GM23338 (cell line): ENCODE data around the gene GPR153. TPM values are rescaled to one million over a fixed set of nuclear protein-coding genes. Genes with fewer than 3 reads are reported as not detected.

Experiments used
- polyA plus RNA-seq: library from polyadenylated mRNA; unstranded; fragments of >200 nt; fragmentation: Nextera tagmentation; extraction: Ambion mirVana; gene quantifications from 2 replicates; pipeline ENCODE4 v1.2.1, GENCODE V29; 2016
- total RNA-seq: library from RNA; depleted of rRNA; stranded (reverse); fragments of >200 nt; shearing (Covaris generic); gene quantifications from 2 replicates; pipeline ENCODE4 v1.2.3, GENCODE V29; 2014; rRNA removed

The GPR153 gene
- total and polyA plus RNA-seq, 2 experiments from 2014 or later = 1.3 to 9.0 TPM

Other genes starting within 250 kb of the GPR153 start
- gene KCNAB2, start 215.2 kb downstream of the GPR153 start, total RNA-seq = 3.7 and 5.1 TPM in 2 replicates
- 2.1 and 3.0 TPM in 2 replicates for gene KCNAB2, start 215.2 kb downstream of the GPR153 start, polyA plus RNA-seq
- gene CHD5, start 80.8 kb downstream of the GPR153 start, total RNA-seq = 1.0 and 1.4 TPM in 2 replicates
- 0.32 and 0.45 TPM in 2 replicates for gene CHD5, start 80.8 kb downstream of the GPR153 start, polyA plus RNA-seq
- gene RPL22, start 61.5 kb downstream of the GPR153 start, total RNA-seq = 145 and 149 TPM in 2 replicates
- gene RPL22, start 61.5 kb downstream of the GPR153 start, polyA plus RNA-seq = 818 and 851 TPM in 2 replicates
- gene RNF207, start 55.0 kb downstream of the GPR153 start, total RNA-seq = 1.5 and 2.9 TPM in 2 replicates
- gene RNF207, start 55.0 kb downstream of the GPR153 start, polyA plus RNA-seq = 1.3 and 1.7 TPM in 2 replicates
- 131 and 145 TPM in 2 replicates for gene ICMT, start 25.1 kb downstream of the GPR153 start, total RNA-seq
- 25.6 and 27.8 TPM in 2 replicates for gene ICMT, start 25.1 kb downstream of the GPR153 start, polyA plus RNA-seq
- 49.7 and 50.4 TPM in 2 replicates for gene HES3, start 16.9 kb downstream of the GPR153 start, total RNA-seq
- 7.1 and 7.7 TPM in 2 replicates for gene HES3, start 16.9 kb downstream of the GPR153 start, polyA plus RNA-seq
- gene ACOT7, start 132.7 kb upstream of the GPR153 start, total RNA-seq = 167 and 172 TPM in 2 replicates
- 169 TPM in 2 replicates for gene ACOT7, start 132.7 kb upstream of the GPR153 start, polyA plus RNA-seq
- 1.2 and 1.6 TPM in 2 replicates for gene HES2, start 158.8 kb upstream of the GPR153 start, total RNA-seq
- gene HES2, start 158.8 kb upstream of the GPR153 start, polyA plus RNA-seq = 1.1 and 2.1 TPM in 2 replicates
- 12.7 and 13.6 TPM in 2 replicates for gene ESPN, start 163.7 kb upstream of the GPR153 start, total RNA-seq
- gene ESPN, start 163.7 kb upstream of the GPR153 start, polyA plus RNA-seq = 12.2 and 13.5 TPM in 2 replicates
- 25.3 and 26.3 TPM in 2 replicates for gene TNFRSF25, start 205.1 kb upstream of the GPR153 start, total RNA-seq
- gene TNFRSF25, start 205.1 kb upstream of the GPR153 start, polyA plus RNA-seq = 13.6 and 15.2 TPM in 2 replicates
- 25.8 and 26.4 TPM in 2 replicates for gene PLEKHG5, start 230.6 kb upstream of the GPR153 start, total RNA-seq
- 9.0 and 10.2 TPM in 2 replicates for gene PLEKHG5, start 230.6 kb upstream of the GPR153 start, polyA plus RNA-seq